Caco-2 (cell line): ENCODE results near the gene MCMBP. TPM values are rescaled to one million over a fixed set of nuclear protein-coding genes. Genes with fewer than 3 reads are reported as not detected.

Experiments used
- BruUV-seq: library from RNA; stranded (reverse); fragments of 400-500 nt; replicated peaks from 2 replicates; lab custom pipeline; 2021; lab: Mats Ljungman, UMichigan
- CTCF ChIA-PET: fragments of 300-600 bp; sonication (Branson Sonifier 250); formaldehyde crosslinking; loops from one replicate; lab custom pipeline; 2022; ENCODE audit warnings: antibody characterized with exemption; lab: Charles Lee
- POLR2A ChIA-PET: fragments of 300-600 bp; sonication (Branson Sonifier 250); formaldehyde crosslinking; loops from one replicate; lab custom pipeline; 2022; ENCODE audit warnings: antibody characterized with exemption; lab: Charles Lee
- DNase-seq, 2 experiments: peaks; one replicate each; pipeline versions ENCODE4 v3.0.0 to v3.0.0-alpha.2; 2020 to 2022
- H3K27me3 ChIP-seq: replicated peaks from 2 replicates; pipeline ENCODE4 v1.6.0; 2011; ENCODE audit warnings: low read length; ENCODE audit not compliant: control insufficient read depth, insufficient read depth
- H3K36me3 ChIP-seq: 2 replicates; pipeline ENCODE4 v1.5.1; 2011; ENCODE audit warnings: low read length; ENCODE audit not compliant: control insufficient read depth, insufficient read depth
- H3K4me1 ChIP-seq: fragments of 250-450 bp; sonication (Bioruptor Pico); 2 replicates; pipeline ENCODE4 v1.5.1; 2020; ENCODE audit warnings: mild to moderate bottlenecking
- H3K4me3 ChIP-seq: 2 replicates; pipeline ENCODE4 v1.5.1; 2011; ENCODE audit warnings: low read depth, mild to moderate bottlenecking, control low read depth, low read length
- H3K9me3 ChIP-seq: fragments of 250-450 bp; sonication (Bioruptor Pico); 2 replicates; pipeline ENCODE4 v1.5.1; 2020; ENCODE audit warnings: mild to moderate bottlenecking, moderate library complexity
- H3K27ac Mint-ChIP-seq: one replicate; pipeline ENCODE4 v1.8.0; 2022; ENCODE audit warnings: mixed read lengths; ENCODE audit not compliant: unreplicated experiment
- H3K27me3 Mint-ChIP-seq: one replicate; pipeline ENCODE4 v1.8.0; 2022; ENCODE audit warnings: mixed read lengths; ENCODE audit not compliant: insufficient read depth, unreplicated experiment
- H3K36me3 Mint-ChIP-seq: one replicate; pipeline ENCODE4 v1.8.0; 2022; ENCODE audit warnings: mild to moderate bottlenecking, mixed read lengths; ENCODE audit not compliant: insufficient read depth, unreplicated experiment
- H3K4me1 Mint-ChIP-seq: one replicate; pipeline ENCODE4 v1.8.0; 2022; ENCODE audit warnings: low read depth, mixed read lengths; ENCODE audit not compliant: unreplicated experiment
- H3K4me3 Mint-ChIP-seq: one replicate; pipeline ENCODE4 v1.8.0; 2022; ENCODE audit warnings: mild to moderate bottlenecking, moderate library complexity, mixed read lengths; ENCODE audit not compliant: unreplicated experiment
- H3K9me3 Mint-ChIP-seq: one replicate; pipeline ENCODE4 v1.8.0; 2022; ENCODE audit warnings: mixed read lengths; ENCODE audit not compliant: unreplicated experiment
- intact Hi-C: fragments of 100-400 bp; cut with micrococcal nuclease; formaldehyde crosslinking; loops from one replicate; pipeline ENCODE4 v1.10.0; 2022; ENCODE audit not compliant: unreplicated experiment
- total RNA-seq: library from RNA; stranded (reverse); gene quantifications from 2 replicates; pipeline ENCODE4 v1.2.3, GENCODE V29; 2022
- TF ChIP-seq, protein P1 (sequence below), 2 experiments: fragments of 200-600 bp in 1 of 2; IDR thresholded peaks; 1 replicate in 1 of 2; 2 replicates in 1 of 2; pipeline versions ENCODE4 v1.5.1 to v1.8.0; 2011 to 2022; ENCODE audit warnings: antibody characterized with exemption in 1 of 2, control low read depth in 1 of 2, inconsistent platforms in 1 of 2, low read depth in 1 of 2, low read length in 1 of 2, mild to moderate bottlenecking in 1 of 2, moderate library complexity in 1 of 2; ENCODE audit not compliant: insufficient read depth in 1 of 2, severe bottlenecking in 1 of 2, unreplicated experiment in 1 of 2

MCMBP gene
- total RNA-seq, 1 experiment from 2014 or later, result 88.4 TPM

DNA sequence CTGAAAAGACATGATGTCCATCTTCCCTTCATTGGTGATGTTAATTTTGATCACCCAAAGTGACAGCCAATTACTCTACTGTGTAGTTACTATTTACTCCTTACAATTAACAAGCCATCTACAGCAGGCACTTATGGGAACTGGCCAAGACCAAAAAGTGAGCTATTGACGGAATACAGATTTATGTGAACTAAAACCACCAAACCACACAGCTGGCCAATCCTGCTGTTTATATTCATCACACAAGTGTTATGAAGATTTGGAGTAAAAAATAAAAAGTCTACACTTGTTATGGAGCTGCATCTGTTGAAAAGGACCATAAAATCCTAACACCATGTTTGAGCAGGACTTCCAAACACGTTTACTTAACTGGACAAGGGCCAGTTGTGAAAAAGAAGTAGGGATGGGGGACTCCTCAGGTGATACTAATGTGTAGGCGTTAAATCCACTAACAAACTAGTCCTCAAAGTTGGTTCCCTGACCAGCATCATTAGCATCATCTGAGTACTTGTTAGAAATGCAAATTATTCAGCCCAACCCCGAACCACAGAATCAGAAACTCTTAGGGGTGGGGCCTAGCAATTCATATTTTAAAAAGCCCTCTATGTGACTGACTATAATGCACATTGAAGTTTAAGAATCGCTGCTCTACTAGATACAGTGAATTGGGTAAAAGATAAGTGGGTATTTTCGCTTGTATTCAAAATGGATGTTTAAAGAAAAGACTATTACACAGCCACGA lies 11.6 kb downstream of the MCMBP start:
- no peak overlapping the region for H3K27ac Mint-ChIP-seq
- intact Hi-C loops, result no loop called here
- H3K4me1 Mint-ChIP-seq, result peaks cover 17% of the 10 kb centered on the region
- H3K27me3 Mint-ChIP-seq, result no peaks in the 10 kb centered on the region
- Histone ChIP-seq H3K4me3 (no peak overlapping the region), H3K4me1 (peaks cover 14% of the 10 kb centered on the region; the same call in 1 of the 2 replicates), H3K27me3 (no peaks in the 10 kb centered on the region), H3K36me3 (no peaks in the 10 kb centered on the region), H3K9me3 (no peaks in the 10 kb centered on the region)
- H3K9me3 Mint-ChIP-seq, result no peaks in the 10 kb centered on the region
- ChIA-PET POLR2A (interaction anchor here (0.6 kb wide), 2 partner anchors 206 to 1327 kb away, joined by 3 to 4 read pairs; no protein-coding TSS in a partner anchor), CTCF (interaction anchor here (1.7 to 3.7 kb wide), 3 partner anchors 12 to 172 kb away, joined by 5 to 31 read pairs (median 6); partner anchors contain the start of gene MCMBP)
- H3K4me3 Mint-ChIP-seq, result no peak overlapping the region
- TF ChIP-seq, protein P1, sequence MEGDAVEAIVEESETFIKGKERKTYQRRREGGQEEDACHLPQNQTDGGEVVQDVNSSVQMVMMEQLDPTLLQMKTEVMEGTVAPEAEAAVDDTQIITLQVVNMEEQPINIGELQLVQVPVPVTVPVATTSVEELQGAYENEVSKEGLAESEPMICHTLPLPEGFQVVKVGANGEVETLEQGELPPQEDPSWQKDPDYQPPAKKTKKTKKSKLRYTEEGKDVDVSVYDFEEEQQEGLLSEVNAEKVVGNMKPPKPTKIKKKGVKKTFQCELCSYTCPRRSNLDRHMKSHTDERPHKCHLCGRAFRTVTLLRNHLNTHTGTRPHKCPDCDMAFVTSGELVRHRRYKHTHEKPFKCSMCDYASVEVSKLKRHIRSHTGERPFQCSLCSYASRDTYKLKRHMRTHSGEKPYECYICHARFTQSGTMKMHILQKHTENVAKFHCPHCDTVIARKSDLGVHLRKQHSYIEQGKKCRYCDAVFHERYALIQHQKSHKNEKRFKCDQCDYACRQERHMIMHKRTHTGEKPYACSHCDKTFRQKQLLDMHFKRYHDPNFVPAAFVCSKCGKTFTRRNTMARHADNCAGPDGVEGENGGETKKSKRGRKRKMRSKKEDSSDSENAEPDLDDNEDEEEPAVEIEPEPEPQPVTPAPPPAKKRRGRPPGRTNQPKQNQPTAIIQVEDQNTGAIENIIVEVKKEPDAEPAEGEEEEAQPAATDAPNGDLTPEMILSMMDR (IDR thresholded peaks at IDR 0.05; ENCODE audit: insufficient read depth in 1 of 2, low read depth in 1 of 2, low read length in 1 of 2, severe bottlenecking in 1 of 2, unreplicated experiment in 1 of 2), result no peak
- BruUV-seq, result no TSS peak
- DNase-seq, result no peak
- H3K36me3 Mint-ChIP-seq, result peaks cover 22% of the 10 kb centered on the region

GRCh38 chr10:119859420-119860258 lies 13.0 kb downstream of the MCMBP start:
- Mint-ChIP-seq H3K27ac (peak overlapping the region; percentile 45), H3K4me1 (peaks cover 13% of the 10 kb centered on the region)
- intact Hi-C loops, result loop anchor here (1.0 kb wide), 3 partner anchors 109 to 251 kb away; no protein-coding TSS in a partner anchor

More at GRCh38 chr10:119859420-119860258, 13.0 kb downstream of the MCMBP start:
- Mint-ChIP-seq H3K4me3 (no peak overlapping the region), H3K9me3 (no peaks in the 10 kb centered on the region), H3K27me3 (no peaks in the 10 kb centered on the region), H3K36me3 (peaks cover 32% of the 10 kb centered on the region)
- no peaks in the 10 kb centered on the region for H3K9me3 ChIP-seq
- CTCF ChIA-PET, result interaction anchor here (0.6 to 3.7 kb wide), 8 partner anchors 10 to 660 kb away, joined by 3 to 31 read pairs (median 4); no protein-coding TSS in a partner anchor
- TF ChIP-seq, protein P1 (IDR thresholded peaks at IDR 0.05; ENCODE audit: insufficient read depth in 1 of 2, low read depth in 1 of 2, low read length in 1 of 2, severe bottlenecking in 1 of 2, unreplicated experiment in 1 of 2), result peak; percentile 44 to 45
- peaks cover 14% of the 10 kb centered on the region; the same call in 1 of the 2 replicates for H3K4me1 ChIP-seq
- no peak overlapping the region for H3K4me3 ChIP-seq
- no TSS peak for BruUV-seq
- peak in 1 of 2 experiments; percentile 34 for DNase-seq
- H3K27me3 ChIP-seq, result no peaks in the 10 kb centered on the region
- no peaks in the 10 kb centered on the region for H3K36me3 ChIP-seq
- POLR2A ChIA-PET, result interaction anchor here (0.9 kb wide), 1 partner anchor 209 kb away, joined by 4 read pairs; the partner anchor contains the start of gene BAG3
